HEK293T (cell line): ENCODE results near the gene ZNF436.

Experiments
- BHLHE40 ChIP-seq: fragments of 450-650 bp; IDR thresholded peaks from 2 replicates; pipeline ENCODE4 v1.6.1; 2016; ENCODE audit warnings: mild to moderate bottlenecking, moderate library complexity, borderline replicate concordance
- ELF4 ChIP-seq: fragments of 450-650 bp; IDR thresholded peaks from 2 replicates; pipeline ENCODE4 v1.6.1; 2017; ENCODE audit warnings: antibody characterized with exemption
- FOXA1 ChIP-seq: fragments of 450-650 bp; IDR thresholded peaks from 2 replicates; pipeline ENCODE4 v1.6.1; 2016; ENCODE audit warnings: mild to moderate bottlenecking
- FOXM1 ChIP-seq: fragments of 450-650 bp; IDR thresholded peaks from 2 replicates; pipeline ENCODE4 v1.6.1; 2017; ENCODE audit warnings: mild to moderate bottlenecking, borderline replicate concordance
- HDGF ChIP-seq: fragments of 450-650 bp; IDR thresholded peaks from 2 replicates; pipeline ENCODE4 v1.6.1; 2017; ENCODE audit warnings: antibody characterized with exemption, borderline replicate concordance
- LEF1 ChIP-seq: fragments of 450-650 bp; IDR thresholded peaks from 2 replicates; pipeline ENCODE4 v1.6.1; 2017; ENCODE audit warnings: mild to moderate bottlenecking, borderline replicate concordance
- NFRKB ChIP-seq: fragments of 450-650 bp; IDR thresholded peaks from 2 replicates; pipeline ENCODE4 v1.6.1; 2016; ENCODE audit warnings: mild to moderate bottlenecking, moderate library complexity
- PKNOX1 ChIP-seq: fragments of 450-650 bp; IDR thresholded peaks from 2 replicates; pipeline ENCODE4 v1.6.1; 2016
- SP1 ChIP-seq: fragments of 450-650 bp; IDR thresholded peaks from 2 replicates; pipeline ENCODE4 v1.6.1; 2017
- SUZ12 ChIP-seq: fragments of 450-650 bp; IDR thresholded peaks from 2 replicates; pipeline ENCODE4 v1.6.1; 2016; ENCODE audit warnings: mild to moderate bottlenecking
- TARDBP ChIP-seq: fragments of 450-650 bp; IDR thresholded peaks from 2 replicates; pipeline ENCODE4 v1.6.1; 2016

DNA sequence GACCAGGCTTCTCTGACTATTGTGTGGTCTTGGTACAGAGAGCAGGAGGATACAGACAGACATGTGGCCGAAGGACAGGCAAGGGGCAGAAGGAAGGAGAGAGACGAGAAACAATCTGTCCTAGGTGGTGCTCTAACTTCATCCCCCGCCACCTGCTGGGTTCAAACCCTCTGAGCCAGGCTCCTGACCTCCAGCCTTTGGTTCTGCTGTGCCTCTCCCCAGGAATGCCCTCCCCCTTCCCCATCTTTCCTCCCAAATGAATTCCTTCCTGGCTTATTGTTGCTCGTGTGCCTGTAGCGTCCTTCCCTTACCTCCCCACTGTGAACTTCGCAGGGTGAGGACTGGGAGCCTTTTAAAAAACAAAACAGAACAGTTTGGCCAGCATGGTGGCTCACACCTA is 49.5 kb upstream of the ZNF436 start:
- TF ChIP-seq NFRKB (no peak), FOXM1 (no peak), SUZ12 (no peak), ELF4 (no peak), PKNOX1 (no peak), BHLHE40 (no peak), FOXA1 (no peak), TARDBP (no peak), LEF1 (no peak), HDGF (no peak), SP1 (no peak)
